AML-193 (cell line): Measurements from ENCODE around the gene KCNQ2.

Experiments used
- DNase-seq, 2 experiments: peaks; one replicate each; lab custom pipeline; 2025; lab: John Stamatoyannopoulos, UW

Gene KCNQ2

DNA sequence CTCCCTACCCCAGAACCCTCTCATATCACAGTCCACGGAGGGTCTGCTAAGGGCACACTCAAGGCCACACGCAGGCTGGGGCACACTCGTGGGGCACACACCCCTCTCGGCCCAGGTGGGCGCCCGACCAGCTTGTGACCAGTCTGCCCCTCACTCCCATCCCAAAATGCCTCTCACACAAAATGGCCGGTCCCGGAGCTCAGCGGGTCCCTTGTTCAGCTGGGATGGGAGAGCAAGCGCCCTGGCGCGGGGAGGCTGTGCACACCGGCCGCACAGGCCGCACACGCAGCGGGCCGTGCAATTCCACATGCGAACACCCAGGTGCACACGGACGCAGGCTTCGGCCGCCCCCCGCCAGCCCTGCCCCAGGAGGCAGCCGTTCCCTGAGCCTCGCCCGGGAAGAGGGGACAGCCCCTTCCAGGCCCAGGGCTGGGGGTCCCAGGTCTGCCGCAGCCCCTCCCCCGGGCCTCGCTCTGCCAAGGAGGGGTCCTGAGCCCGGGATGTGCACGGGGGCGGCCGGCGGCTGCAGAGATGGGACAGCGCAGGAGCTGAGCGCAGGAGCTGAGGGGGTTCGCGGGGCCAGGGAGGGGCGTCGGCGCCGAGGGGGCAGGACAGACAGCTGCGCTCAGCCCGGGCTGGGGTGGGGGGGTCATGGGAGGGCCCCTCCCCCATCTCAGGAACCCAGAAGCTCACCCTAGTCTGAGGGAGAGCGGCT is 1.3 kb downstream of the KCNQ2 start:
- no peak for DNase-seq

GRCh38 chr20:63470410-63470809 is 2.0 kb downstream of the KCNQ2 start:
- no peak for DNase-seq

DNA sequence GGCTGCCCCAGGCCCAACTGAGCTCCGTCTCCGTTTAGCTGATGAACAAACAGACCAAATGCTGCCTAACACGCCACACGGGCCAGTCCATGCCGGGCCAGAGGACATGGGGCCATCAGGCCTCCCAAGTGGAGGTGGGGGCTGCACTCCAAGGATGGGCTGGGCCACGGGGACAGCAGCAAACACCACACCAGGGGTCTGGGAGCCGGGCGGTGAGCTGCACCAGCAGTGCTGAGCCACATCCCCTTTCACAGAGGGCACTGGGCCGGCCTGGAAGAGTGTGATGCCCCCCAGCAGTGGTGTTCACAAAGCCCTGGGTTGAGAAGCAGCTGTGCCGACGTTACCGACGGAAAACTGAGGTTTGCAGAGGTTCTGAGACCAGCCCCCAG is 2.7 kb downstream of the KCNQ2 start:
- DNase-seq = no peak

- DNase-seq = no peak
Observed at GRCh38 chr20:63469019-63469712, 3.3 kb downstream of the KCNQ2 start.

DNA sequence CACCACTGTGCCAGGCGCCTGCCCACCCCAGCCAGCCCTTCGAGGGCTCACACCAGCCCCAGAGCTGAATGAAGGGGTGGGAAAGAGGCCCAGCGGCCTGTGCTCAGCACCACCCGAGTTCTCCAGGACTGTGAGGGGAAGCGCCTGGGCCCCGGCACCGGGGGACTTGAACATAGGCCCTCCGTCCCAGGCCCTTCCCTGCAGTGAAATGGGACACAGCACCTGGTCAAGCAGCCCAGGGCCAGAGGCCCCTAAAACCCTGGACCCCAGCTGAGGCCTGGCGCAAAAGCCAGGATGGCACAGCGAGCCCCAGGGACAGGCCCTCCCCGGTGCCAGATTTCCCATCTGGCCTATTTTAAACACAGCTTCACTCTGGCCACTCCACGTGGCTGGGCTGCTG is 4.0 kb downstream of the KCNQ2 start:
- DNase-seq = no peak

DNA sequence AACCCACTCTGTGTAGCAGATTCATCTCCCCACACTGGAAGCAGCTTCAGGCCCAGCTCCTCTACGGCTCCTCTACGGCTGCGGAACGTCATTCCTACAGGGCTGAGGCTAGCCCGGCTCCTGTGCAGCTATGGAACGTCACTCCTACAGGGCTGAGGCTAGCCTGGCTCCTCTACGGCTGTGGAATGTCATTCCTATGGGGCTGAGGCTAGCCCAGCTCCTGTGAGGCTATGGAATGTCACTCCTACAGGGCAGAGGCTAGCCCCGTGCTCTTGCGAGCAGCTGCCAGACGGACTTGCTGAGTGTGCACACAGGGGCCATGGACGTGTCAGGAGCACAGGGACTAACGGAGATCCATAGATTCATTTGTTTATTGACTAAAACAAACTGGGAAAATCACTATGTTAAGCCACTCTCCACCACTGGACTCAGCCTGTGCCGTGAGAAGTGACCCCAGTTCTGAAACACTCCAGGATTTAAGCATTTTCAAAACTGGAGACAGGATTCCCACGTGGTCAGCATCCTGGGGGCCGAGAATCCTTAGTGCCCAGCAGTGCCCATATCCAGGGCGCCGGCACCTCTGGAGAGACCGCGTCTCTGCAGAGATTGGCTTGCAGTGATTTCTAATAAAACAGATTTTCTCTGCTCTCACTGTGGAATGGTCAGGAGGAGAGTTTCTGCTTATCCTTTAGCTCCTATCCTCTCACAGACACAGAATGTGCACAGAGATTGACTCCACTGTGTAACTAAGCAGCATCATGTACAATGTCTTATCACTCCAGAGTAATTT is 5.0 kb downstream of the KCNQ2 start:
- no peak for DNase-seq

- no peak for DNase-seq
Observed at GRCh38 chr20:63466861-63467260, 5.6 kb downstream of the KCNQ2 start.

DNA sequence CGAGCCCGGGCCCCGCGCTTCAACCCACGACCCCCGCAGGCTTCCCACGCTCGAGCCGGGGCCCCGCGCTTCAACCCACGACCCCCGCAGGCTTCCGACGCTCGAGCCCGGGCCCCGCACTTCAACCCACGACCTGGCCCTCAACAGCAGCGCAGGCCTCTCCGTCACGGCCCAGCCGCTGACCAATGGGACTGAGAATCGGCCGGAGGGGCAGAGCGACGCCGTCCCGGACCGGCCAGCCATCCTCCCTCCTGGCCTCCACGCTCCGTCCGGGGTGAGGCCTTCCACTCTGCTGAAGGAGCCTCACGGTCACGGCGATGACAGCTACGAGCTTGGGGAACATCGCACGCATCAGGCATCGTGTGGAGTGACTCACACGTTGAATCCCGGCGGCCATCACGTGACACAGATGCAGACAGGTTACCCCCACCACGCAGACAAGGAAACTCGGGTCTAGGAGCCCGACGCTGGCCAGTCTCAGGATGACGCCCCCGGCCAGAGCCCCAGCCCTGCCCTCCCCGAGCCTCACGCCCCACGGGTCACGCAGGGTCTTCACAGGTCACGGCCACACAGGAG is 6.1 kb downstream of the KCNQ2 start:
- DNase-seq = no peak

- DNase-seq = no peak
Observed at GRCh38 chr20:63465380-63466249, 6.8 kb downstream of the KCNQ2 start.

- no peak for DNase-seq
Observed at GRCh38 chr20:63464289-63464635, 8.2 kb downstream of the KCNQ2 start.

DNA sequence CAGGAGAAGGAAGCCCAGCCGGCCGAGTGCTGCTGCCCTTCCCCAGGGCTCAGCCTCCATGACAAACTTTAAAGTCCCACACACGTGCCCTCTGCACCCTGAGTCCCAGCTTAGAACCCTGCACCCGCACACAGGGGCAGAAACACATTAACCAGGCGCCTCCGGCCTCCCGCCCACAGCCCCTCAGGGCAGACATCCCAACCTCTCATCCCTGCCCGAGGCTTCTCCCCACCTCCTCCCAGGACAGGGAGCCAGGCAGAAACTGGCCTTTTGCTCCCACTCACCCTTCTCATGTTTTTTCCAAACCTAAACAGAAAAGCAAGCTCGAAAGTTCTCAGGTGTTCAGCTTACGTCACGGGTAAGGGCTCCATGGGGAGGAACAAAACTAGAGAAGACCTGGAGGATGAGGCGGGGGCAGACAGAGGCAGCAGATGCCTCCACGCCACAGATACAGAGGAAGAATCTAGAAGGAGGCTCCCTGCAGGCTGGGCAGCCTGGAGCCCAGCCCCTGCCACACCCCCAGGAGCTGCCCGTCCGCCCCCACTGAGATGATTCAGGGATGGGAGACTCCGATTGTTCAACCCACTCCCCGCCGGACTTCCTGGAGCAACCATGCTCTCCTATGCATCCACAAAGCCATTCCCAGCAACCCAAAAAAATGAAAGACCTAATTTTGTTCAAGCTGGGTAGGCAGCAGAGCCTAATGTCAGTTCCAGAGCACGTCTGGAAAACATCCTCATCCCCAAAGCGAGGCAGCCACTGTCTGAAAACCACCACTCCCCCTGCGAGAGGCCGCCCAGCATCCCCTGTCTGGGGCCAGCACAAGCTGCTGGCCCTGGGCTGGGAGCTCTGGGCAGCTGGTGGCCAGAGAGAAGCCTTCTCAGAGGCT is 8.8 kb downstream of the KCNQ2 start:
- DNase-seq = no peak

- no peak for DNase-seq
Observed at GRCh38 chr20:63462244-63462643, 10.2 kb downstream of the KCNQ2 start.

GRCh38 chr20:63461104-63461763 is 11.2 kb downstream of the KCNQ2 start:
- DNase-seq = no peak

DNA sequence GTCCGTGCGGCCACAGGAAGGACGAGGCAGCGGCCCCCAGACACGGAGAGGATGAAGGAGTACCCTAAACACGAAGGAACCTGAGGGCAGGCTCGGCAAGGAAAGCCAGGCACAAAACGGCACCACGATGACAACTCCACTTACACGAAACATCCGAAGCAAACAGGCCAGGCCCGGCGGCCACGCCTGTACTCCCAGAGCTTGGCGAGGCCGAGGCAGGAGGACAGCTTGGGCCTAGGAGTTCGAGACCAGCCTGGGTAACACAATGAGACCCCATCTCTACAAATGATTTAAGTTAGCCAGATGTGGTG is 13.4 kb downstream of the KCNQ2 start:
- DNase-seq = no peak

GRCh38 chr20:63458170-63459069 is 14.0 kb downstream of the KCNQ2 start:
- no peak for DNase-seq

GRCh38 chr20:63457737-63458136 is 14.7 kb downstream of the KCNQ2 start:
- no peak for DNase-seq

DNA sequence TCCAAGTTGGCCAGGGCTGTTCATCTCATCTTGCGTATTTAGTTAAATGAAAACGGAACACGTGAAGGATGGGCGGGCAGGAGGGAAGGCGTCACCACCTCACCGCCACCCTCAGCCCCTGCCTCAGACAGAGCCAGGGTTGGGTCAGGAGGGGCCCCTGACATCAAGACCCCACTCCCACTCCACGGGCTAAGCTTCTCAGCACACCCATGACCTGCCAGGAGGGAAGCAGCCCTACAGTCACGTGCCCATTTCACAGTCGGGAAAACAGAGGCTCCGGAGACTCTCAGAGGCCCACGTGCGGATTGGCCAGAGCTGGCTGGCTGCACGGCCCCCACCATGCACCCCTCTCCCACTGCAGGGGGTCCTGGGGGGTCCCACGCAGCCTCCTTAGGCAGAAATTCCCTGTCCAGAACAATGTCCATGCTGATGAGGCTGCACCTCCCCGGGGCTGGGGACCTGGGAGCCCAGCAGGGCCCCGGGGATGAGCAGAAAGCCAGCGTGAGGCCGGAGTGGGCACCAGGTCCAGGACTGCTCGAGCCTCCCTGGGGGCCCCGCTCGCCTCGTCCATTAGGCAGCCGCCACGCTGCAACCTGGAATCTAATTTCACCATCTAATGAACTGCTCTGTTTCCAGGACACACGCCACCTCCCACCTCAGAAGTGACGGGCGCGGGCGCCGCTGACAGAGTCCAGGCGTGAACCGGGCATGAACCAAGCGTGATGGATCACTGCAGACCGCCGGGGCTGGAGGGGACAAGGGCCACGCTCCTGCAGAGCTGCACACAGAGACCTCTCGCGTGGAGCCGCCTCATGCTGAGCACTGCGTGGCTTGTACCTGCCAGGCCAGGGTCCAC is 15.8 kb downstream of the KCNQ2 start:
- no peak for DNase-seq

- no peak for DNase-seq
Observed at GRCh38 chr20:63455568-63455859, 16.9 kb downstream of the KCNQ2 start.
